Activated effector memory CD4-positive, alpha-beta T cell treated with Interleukin-2 at 50 U/mL for 16 hours (primary cell): ENCODE data around the gene VPS54.

ENCODE experiments used
- DNase-seq: peaks from one replicate; pipeline ENCODE4 v3.0.0-alpha.2; 2020

Gene VPS54

GRCh38 chr2:64019083-64019974, at the start of gene VPS54:
Gene VPS54 (minus strand): TSS chr2:64019428. CDS start chr2:63983999, 35,429 bp downstream.
- peak; percentile 49 for DNase-seq

GRCh38 chr2:64067326-64067725, 48.1 kb upstream of the VPS54 start:
- DNase-seq, result no peak

- DNase-seq, result no peak
Measured at GRCh38 chr2:64065516-64065915, 46.3 kb upstream of the VPS54 start.

- DNase-seq, result no peak
Measured at GRCh38 chr2:64063924-64064331, 44.7 kb upstream of the VPS54 start.

- DNase-seq, result no peak
Measured at GRCh38 chr2:64063454-64063853, 44.2 kb upstream of the VPS54 start.

- no peak for DNase-seq
Measured at GRCh38 chr2:64062840-64063239, 43.6 kb upstream of the VPS54 start.

- DNase-seq, result no peak
Measured at GRCh38 chr2:64059270-64059669, 40.0 kb upstream of the VPS54 start.

GRCh38 chr2:64056021-64056420, 36.8 kb upstream of the VPS54 start:
- no peak for DNase-seq

GRCh38 chr2:64054161-64054915, 35.1 kb upstream of the VPS54 start:
- no peak for DNase-seq

GRCh38 chr2:64052463-64053241, 33.4 kb upstream of the VPS54 start:
- no peak for DNase-seq

GRCh38 chr2:64049633-64050220, 30.5 kb upstream of the VPS54 start:
- peak; percentile 53 for DNase-seq

- DNase-seq, result no peak
Measured at GRCh38 chr2:64045938-64046337, 26.7 kb upstream of the VPS54 start.

GRCh38 chr2:64040161-64040560, 20.9 kb upstream of the VPS54 start:
- DNase-seq, result no peak

- DNase-seq, result no peak
Measured at GRCh38 chr2:64036034-64036705, 16.9 kb upstream of the VPS54 start.

- no peak for DNase-seq
Measured at GRCh38 chr2:64035072-64035942, 16.1 kb upstream of the VPS54 start.

- no peak for DNase-seq
Measured at GRCh38 chr2:64029116-64029665, 10.0 kb upstream of the VPS54 start.

- DNase-seq, result no peak
Measured at GRCh38 chr2:64025741-64026140, 6.5 kb upstream of the VPS54 start.

GRCh38 chr2:64024259-64024949, 5.2 kb upstream of the VPS54 start:
- DNase-seq, result no peak

GRCh38 chr2:64023485-64024258, 4.4 kb upstream of the VPS54 start:
- DNase-seq, result no peak
